ENCODE data around the gene PARD3. TPM values are rescaled to one million over a fixed set of nuclear protein-coding genes. Genes with fewer than 3 reads are reported as not detected.

The PARD3 gene
- total RNA-seq, 1 donor from 2014 or later, result 35.4 TPM

GRCh38 chr10:34612446-34612845 lies 202.7 kb downstream of the PARD3 start:
- Histone ChIP-seq H3K4me3 (ENCODE audit: insufficient read depth, low read depth, low read length) (no peak overlapping the region), H3K27ac (ENCODE audit: low read depth, low read length) (no peak overlapping the region), H4K20me1 (ENCODE audit: insufficient read depth, low read length) (peaks cover 12% of the 10 kb centered on the region), H3K27me3 (ENCODE audit: insufficient read depth, low read length) (no peaks in the 10 kb centered on the region), H2AFZ (ENCODE audit: low read depth, low read length) (no peak overlapping the region), H3K9ac (ENCODE audit: low read length) (no peak overlapping the region), H3K9me3 (ENCODE audit: insufficient read depth, low read depth, low read length) (no peaks in the 10 kb centered on the region), H3K4me1 (ENCODE audit: insufficient read depth, low read length) (peaks cover 10% of the 10 kb centered on the region), H3K79me2 (ENCODE audit: insufficient read depth, low read length) (peaks cover 3% of the 10 kb centered on the region), H3K36me3 (ENCODE audit: insufficient read depth, low read length) (no peaks in the 10 kb centered on the region), H3K4me2 (ENCODE audit: low read length) (no peak overlapping the region)
- Mint-ChIP-seq H3K4me1 (ENCODE audit: low read depth, unreplicated experiment) (peaks cover 9% of the 10 kb centered on the region), H3K9me3 (ENCODE audit: unreplicated experiment) (no peaks in the 10 kb centered on the region), H3K36me3 (ENCODE audit: low read depth, unreplicated experiment) (peaks cover 2% of the 10 kb centered on the region), H3K27me3 (ENCODE audit: low read depth, unreplicated experiment) (no peaks in the 10 kb centered on the region), H3K4me3 (ENCODE audit: unreplicated experiment) (no peak overlapping the region), H3K27ac (ENCODE audit: unreplicated experiment) (no peak overlapping the region)
- no peak for TF ChIP-seq EZH2 (IDR thresholded peaks at IDR 0.05; ENCODE audit: insufficient read depth, low read length)
- TF ChIP-seq, protein P1, sequence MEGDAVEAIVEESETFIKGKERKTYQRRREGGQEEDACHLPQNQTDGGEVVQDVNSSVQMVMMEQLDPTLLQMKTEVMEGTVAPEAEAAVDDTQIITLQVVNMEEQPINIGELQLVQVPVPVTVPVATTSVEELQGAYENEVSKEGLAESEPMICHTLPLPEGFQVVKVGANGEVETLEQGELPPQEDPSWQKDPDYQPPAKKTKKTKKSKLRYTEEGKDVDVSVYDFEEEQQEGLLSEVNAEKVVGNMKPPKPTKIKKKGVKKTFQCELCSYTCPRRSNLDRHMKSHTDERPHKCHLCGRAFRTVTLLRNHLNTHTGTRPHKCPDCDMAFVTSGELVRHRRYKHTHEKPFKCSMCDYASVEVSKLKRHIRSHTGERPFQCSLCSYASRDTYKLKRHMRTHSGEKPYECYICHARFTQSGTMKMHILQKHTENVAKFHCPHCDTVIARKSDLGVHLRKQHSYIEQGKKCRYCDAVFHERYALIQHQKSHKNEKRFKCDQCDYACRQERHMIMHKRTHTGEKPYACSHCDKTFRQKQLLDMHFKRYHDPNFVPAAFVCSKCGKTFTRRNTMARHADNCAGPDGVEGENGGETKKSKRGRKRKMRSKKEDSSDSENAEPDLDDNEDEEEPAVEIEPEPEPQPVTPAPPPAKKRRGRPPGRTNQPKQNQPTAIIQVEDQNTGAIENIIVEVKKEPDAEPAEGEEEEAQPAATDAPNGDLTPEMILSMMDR (IDR thresholded peaks at IDR 0.05; ENCODE audit: insufficient read depth, low read depth, low read length), result no peak
- DNase-seq (ENCODE audit: low read depth), result peak; percentile 52
- FAIRE-seq, result no peak

DNA sequence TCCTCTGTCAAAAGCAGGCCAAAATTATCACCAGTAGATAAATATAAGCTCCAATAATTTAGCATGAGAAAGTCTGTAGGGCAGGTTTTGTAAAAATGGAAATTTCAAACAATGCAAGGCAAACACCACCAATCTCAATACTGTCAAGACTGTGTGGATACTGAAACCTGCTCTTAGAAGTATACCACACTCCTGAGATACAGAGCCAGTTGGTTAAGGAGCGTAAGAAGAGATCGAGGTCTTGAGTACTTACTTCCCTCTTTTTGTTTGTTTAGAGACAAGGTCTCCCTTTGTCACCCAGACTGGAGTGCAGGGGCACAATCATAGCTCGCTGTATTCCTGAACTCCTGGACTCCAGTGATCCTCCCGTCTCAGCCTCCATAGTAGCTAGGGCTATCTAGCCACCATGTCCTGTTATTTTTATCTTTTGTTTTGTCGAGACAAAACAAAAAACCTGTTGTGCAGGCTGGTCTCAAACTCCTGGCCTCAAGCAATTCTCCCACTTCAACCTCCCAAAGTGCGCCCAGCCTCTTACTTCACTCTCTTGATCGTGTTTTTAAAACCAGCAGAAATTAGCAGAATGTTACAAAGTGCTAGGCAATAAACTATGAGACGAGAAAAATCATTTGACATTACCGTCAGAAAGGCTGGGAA lies 205.7 kb downstream of the PARD3 start:
- Mint-ChIP-seq H3K27me3 (ENCODE audit: low read depth, unreplicated experiment) (no peaks in the 10 kb centered on the region), H3K4me1 (ENCODE audit: low read depth, unreplicated experiment) (peaks cover 15% of the 10 kb centered on the region), H3K4me3 (ENCODE audit: unreplicated experiment) (no peak overlapping the region), H3K27ac (ENCODE audit: unreplicated experiment) (no peak overlapping the region), H3K9me3 (ENCODE audit: unreplicated experiment) (no peaks in the 10 kb centered on the region), H3K36me3 (ENCODE audit: low read depth, unreplicated experiment) (no peaks in the 10 kb centered on the region)
- H3K27ac ChIP-seq (ENCODE audit: low read depth, low read length), result no peak overlapping the region
- H2AFZ ChIP-seq (ENCODE audit: low read depth, low read length), result no peak overlapping the region
- H3K36me3 ChIP-seq (ENCODE audit: insufficient read depth, low read length), result no peaks in the 10 kb centered on the region
- TF ChIP-seq, protein P1 (IDR thresholded peaks at IDR 0.05; ENCODE audit: insufficient read depth, low read depth, low read length), result no peak
- no peak for TF ChIP-seq EZH2 (IDR thresholded peaks at IDR 0.05; ENCODE audit: insufficient read depth, low read length)
- peaks cover 10% of the 10 kb centered on the region for H3K4me1 ChIP-seq (ENCODE audit: insufficient read depth, low read length)
- H3K4me2 ChIP-seq (ENCODE audit: low read length), result no peak overlapping the region
- H3K9ac ChIP-seq (ENCODE audit: low read length), result no peak overlapping the region
- H3K4me3 ChIP-seq (ENCODE audit: insufficient read depth, low read depth, low read length), result no peak overlapping the region
- H3K79me2 ChIP-seq (ENCODE audit: insufficient read depth, low read length), result no peaks in the 10 kb centered on the region
- no peaks in the 10 kb centered on the region for H3K9me3 ChIP-seq (ENCODE audit: insufficient read depth, low read depth, low read length)
- H4K20me1 ChIP-seq (ENCODE audit: insufficient read depth, low read length), result peaks cover 14% of the 10 kb centered on the region
- DNase-seq (ENCODE audit: low read depth) (no peak), FAIRE-seq (no peak)
- H3K27me3 ChIP-seq (ENCODE audit: insufficient read depth, low read length), result no peaks in the 10 kb centered on the region

DNA sequence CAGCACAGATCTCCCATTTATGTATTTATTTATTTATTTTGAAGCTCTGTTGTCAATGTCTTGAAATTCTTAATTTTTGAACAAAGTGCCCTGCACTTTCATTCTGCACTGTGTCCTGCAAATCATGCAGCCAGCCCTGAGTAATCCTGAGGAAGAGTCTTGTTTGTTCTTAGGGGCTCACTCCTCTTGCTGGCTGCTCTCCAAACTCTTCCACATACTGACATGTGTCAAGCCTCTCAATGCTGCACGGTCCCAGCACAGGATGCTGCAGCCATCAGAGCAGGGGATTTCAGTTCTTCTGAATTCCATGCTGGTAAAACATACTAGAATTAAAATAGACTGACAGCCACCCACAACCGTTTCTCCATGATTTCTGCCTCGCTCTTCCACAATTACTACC lies 207.2 kb downstream of the PARD3 start:
- no peak for DNase-seq (ENCODE audit: low read depth)
- Histone ChIP-seq H3K27ac (ENCODE audit: low read depth, low read length) (no peak overlapping the region), H3K36me3 (ENCODE audit: insufficient read depth, low read length) (no peaks in the 10 kb centered on the region), H3K4me1 (ENCODE audit: insufficient read depth, low read length) (peaks cover 10% of the 10 kb centered on the region), H3K79me2 (ENCODE audit: insufficient read depth, low read length) (no peaks in the 10 kb centered on the region), H3K27me3 (ENCODE audit: insufficient read depth, low read length) (no peaks in the 10 kb centered on the region), H3K9me3 (ENCODE audit: insufficient read depth, low read depth, low read length) (no peaks in the 10 kb centered on the region), H3K9ac (ENCODE audit: low read length) (no peak overlapping the region), H2AFZ (ENCODE audit: low read depth, low read length) (no peak overlapping the region), H4K20me1 (ENCODE audit: insufficient read depth, low read length) (peaks cover 21% of the 10 kb centered on the region), H3K4me2 (ENCODE audit: low read length) (no peak overlapping the region), H3K4me3 (ENCODE audit: insufficient read depth, low read depth, low read length) (no peak overlapping the region)
- H3K27ac Mint-ChIP-seq (ENCODE audit: unreplicated experiment), result no peak overlapping the region
- no peaks in the 10 kb centered on the region for H3K9me3 Mint-ChIP-seq (ENCODE audit: unreplicated experiment)
- H3K4me3 Mint-ChIP-seq (ENCODE audit: unreplicated experiment), result no peak overlapping the region
- no peak for FAIRE-seq
- no peaks in the 10 kb centered on the region for H3K27me3 Mint-ChIP-seq (ENCODE audit: low read depth, unreplicated experiment)
- peaks cover 15% of the 10 kb centered on the region for H3K4me1 Mint-ChIP-seq (ENCODE audit: low read depth, unreplicated experiment)
- no peaks in the 10 kb centered on the region for H3K36me3 Mint-ChIP-seq (ENCODE audit: low read depth, unreplicated experiment)
- TF ChIP-seq, protein P1 (IDR thresholded peaks at IDR 0.05; ENCODE audit: insufficient read depth, low read depth, low read length), result no peak
- no peak for TF ChIP-seq EZH2 (IDR thresholded peaks at IDR 0.05; ENCODE audit: insufficient read depth, low read length)

Measured in astrocyte (in vitro differentiated cells and primary cell).